GM23338 (cell line): ENCODE data around the gene CPLANE2. TPM values are rescaled to one million over a fixed set of nuclear protein-coding genes. Genes with fewer than 3 reads are reported as not detected.

Experiments
- ATAC-seq: fragments of 200-7000 bp; cut with Tn5 transposase; 3 replicates; pipeline ENCODE4 v1.9.1; 2020
- DNase-seq: peaks from one replicate; pipeline ENCODE4 v3.0.0-alpha.2; 2015; ENCODE audit warnings: low spot score
- H2AFZ ChIP-seq: fragments of 200-600 bp; sonication (generic); 2 replicates; pipeline ENCODE4 v1.8.0; 2016; ENCODE audit warnings: antibody characterized with exemption, mild to moderate bottlenecking, moderate library complexity
- H3F3A ChIP-seq: fragments of 200-600 bp; sonication (generic); replicated peaks from 2 replicates; pipeline ENCODE4 v1.8.0; 2017; ENCODE audit warnings: antibody characterized with exemption, mixed run types, low read depth
- H3K27ac ChIP-seq: fragments of 200-600 bp; sonication (generic); 2 replicates; pipeline ENCODE4 v1.6.1; 2016; ENCODE audit warnings: low read depth
- H3K27me3 ChIP-seq: fragments of 200-600 bp; sonication (generic); 2 replicates; pipeline ENCODE4 v1.8.0; 2016; ENCODE audit warnings: mild to moderate bottlenecking, mixed run types, moderate library complexity; ENCODE audit not compliant: insufficient read depth
- H3K36me3 ChIP-seq: fragments of 200-600 bp; sonication (generic); 2 replicates; pipeline ENCODE4 v1.8.0; 2016; ENCODE audit warnings: mild to moderate bottlenecking; ENCODE audit not compliant: insufficient read depth
- H3K4me1 ChIP-seq: fragments of 200-600 bp; sonication (generic); 2 replicates; pipeline ENCODE4 v1.8.0; 2016; ENCODE audit warnings: mild to moderate bottlenecking, moderate library complexity; ENCODE audit not compliant: insufficient read depth
- H3K4me2 ChIP-seq: fragments of 200-600 bp; sonication (generic); 2 replicates; pipeline ENCODE4 v1.7.1; 2017; ENCODE audit warnings: mixed run types
- H3K4me3 ChIP-seq: fragments of 200-600 bp; sonication (generic); 2 replicates; pipeline ENCODE4 v1.6.1; 2016; ENCODE audit warnings: mixed run types
- H3K79me2 ChIP-seq: fragments of 200-600 bp; sonication (generic); replicated peaks from 2 replicates; pipeline ENCODE4 v1.8.0; 2017; ENCODE audit warnings: mild to moderate bottlenecking; ENCODE audit not compliant: insufficient read depth
- H3K9me2 ChIP-seq: fragments of 200-600 bp; sonication (generic); 2 replicates; pipeline ENCODE4 v1.8.0; 2017; ENCODE audit not compliant: insufficient read depth
- H4K20me1 ChIP-seq: fragments of 200-600 bp; sonication (generic); replicated peaks from 2 replicates; pipeline ENCODE4 v1.8.0; 2017; ENCODE audit warnings: mild to moderate bottlenecking; ENCODE audit not compliant: insufficient read depth
- H3K27ac Mint-ChIP-seq: 2 replicates; pipeline ENCODE4 v1.8.0; 2020; ENCODE audit warnings: inconsistent platforms, mild to moderate bottlenecking, moderate library complexity, mixed read lengths
- H3K27me3 Mint-ChIP-seq: 3 replicates; pipeline ENCODE4 v1.8.0; 2022; ENCODE audit warnings: low read depth, mild to moderate bottlenecking, moderate library complexity, mixed read lengths, inconsistent platforms; ENCODE audit not compliant: insufficient read depth, poor library complexity
- H3K36me3 Mint-ChIP-seq: 3 replicates; pipeline ENCODE4 v1.8.0; 2021; ENCODE audit warnings: low read depth, mild to moderate bottlenecking, inconsistent platforms, moderate library complexity, mixed read lengths
- H3K4me1 Mint-ChIP-seq: 3 replicates; pipeline ENCODE4 v1.8.0; 2020; ENCODE audit warnings: mild to moderate bottlenecking, inconsistent platforms, mixed read lengths
- H3K4me3 Mint-ChIP-seq: 3 replicates; pipeline ENCODE4 v1.8.0; 2021; ENCODE audit warnings: moderate library complexity, mild to moderate bottlenecking, inconsistent platforms, mixed read lengths
- H3K9me3 Mint-ChIP-seq: 3 replicates; pipeline ENCODE4 v1.8.0; 2020; ENCODE audit warnings: moderate library complexity, mild to moderate bottlenecking, inconsistent platforms, mixed read lengths
- CREB1 ChIP-seq: fragments of 250-450 bp; sonication (Bioruptor Pico); IDR thresholded peaks from 2 replicates; pipeline ENCODE4 v1.5.0; 2020; ENCODE audit warnings: low read depth, mild to moderate bottlenecking, moderate library complexity
- CTCF ChIP-seq, 2 experiments: fragments of 200-600 bp in 1 of 2; sonication (generic) in 1 of 2; conservative IDR thresholded peaks; 2 replicates each; pipeline versions ENCODE4 v1.5.1 to v1.6.1; 2016 to 2017; ENCODE audit warnings: antibody characterized with exemption in 2 of 2, low read depth in 2 of 2, mild to moderate bottlenecking in 2 of 2, moderate library complexity in 1 of 2
- ETS1 ChIP-seq: IDR thresholded peaks from 2 replicates; pipeline ENCODE4 v1.6.1; 2016; ENCODE audit warnings: antibody characterized with exemption
- EZH2 ChIP-seq: fragments of 200-600 bp; sonication (generic); IDR thresholded peaks from one replicate; pipeline ENCODE4 v1.8.0; 2017; ENCODE audit warnings: antibody characterized with exemption, mild to moderate bottlenecking, low read depth; ENCODE audit not compliant: unreplicated experiment
- EZH2phosphoT487 ChIP-seq: fragments of 200-600 bp; sonication (generic); IDR thresholded peaks from one replicate; pipeline ENCODE4 v1.8.1; 2018; ENCODE audit warnings: antibody characterized with exemption; ENCODE audit not compliant: unreplicated experiment
- POLR2AphosphoS5 ChIP-seq: IDR thresholded peaks from 2 replicates; pipeline ENCODE4 v1.6.1; 2016; ENCODE audit warnings: antibody characterized with exemption, low read depth
- ZNF114 ChIP-seq: fragments of 250-450 bp; sonication (Bioruptor Pico); IDR thresholded peaks from 2 replicates; pipeline ENCODE4 v1.5.0; 2020; ENCODE audit warnings: mild to moderate bottlenecking, moderate library complexity
- ZNF462 ChIP-seq: fragments of 250-450 bp; sonication (Bioruptor Pico); IDR thresholded peaks from 2 replicates; pipeline ENCODE4 v1.5.0; 2020; ENCODE audit warnings: mild to moderate bottlenecking, moderate library complexity
- polyA plus RNA-seq: library from polyadenylated mRNA; unstranded; fragments of >200 nt; fragmentation: Nextera tagmentation; extraction: Ambion mirVana; gene quantifications from 2 replicates; pipeline ENCODE4 v1.2.1, GENCODE V29; 2016
- total RNA-seq: library from RNA; depleted of rRNA; stranded (reverse); fragments of >200 nt; shearing (Covaris generic); gene quantifications from 2 replicates; pipeline ENCODE4 v1.2.3, GENCODE V29; 2014

The CPLANE2 gene
- total and polyA plus RNA-seq, 2 experiments from 2014 or later: 0.44 to 1.8 TPM

- Histone ChIP-seq H4K20me1 (no peaks in the 10 kb centered on the region), H3K27me3 (no peaks in the 10 kb centered on the region), H3K4me3 (no peak overlapping the region), H3K4me1 (no peaks in the 10 kb centered on the region), H3K36me3 (no peaks in the 10 kb centered on the region; the same call in 1 of the 2 replicates), H3F3A (no peaks in the 10 kb centered on the region), H2AFZ (no peak overlapping the region), H3K9me2 (no peaks in the 10 kb centered on the region), H3K27ac (no peak overlapping the region), H3K79me2 (no peaks in the 10 kb centered on the region), H3K4me2 (no peak overlapping the region)
- Mint-ChIP-seq H3K27ac (no peak overlapping the region), H3K27me3 (no peaks in the 10 kb centered on the region), H3K4me1 (no peaks in the 10 kb centered on the region), H3K9me3 (no peaks in the 10 kb centered on the region; the same call in 2 of the 3 replicates), H3K4me3 (no peak overlapping the region), H3K36me3 (peaks cover 30% of the 10 kb centered on the region)
- no peak for DNase-seq
- ATAC-seq: no peak
- TF ChIP-seq EZH2 (no peak), CREB1 (CRISPR knock-in tag) (no peak), EZH2phosphoT487 (no peak), POLR2AphosphoS5 (no peak), ZNF462 (no peak), ETS1 (no peak), ZNF114 (CRISPR knock-in tag) (no peak), CTCF (conservative IDR thresholded peaks at IDR 0.05; ENCODE audit: low read depth in 2 of 2) (no peak)
Observed at GRCh38 chr1:16195518-16195905, 41.5 kb downstream of the CPLANE2 start.
